Measurements from ENCODE around the gene GTF2F2. TPM values are rescaled to one million over a fixed set of nuclear protein-coding genes. Genes with fewer than 3 reads are reported as not detected.

Gene GTF2F2
- total and polyA plus RNA-seq, 2 donors (not counting 3 experiments of a cell fraction or from before 2014, with no cell fraction given) = 7.5 to 23.6 TPM

DNA sequence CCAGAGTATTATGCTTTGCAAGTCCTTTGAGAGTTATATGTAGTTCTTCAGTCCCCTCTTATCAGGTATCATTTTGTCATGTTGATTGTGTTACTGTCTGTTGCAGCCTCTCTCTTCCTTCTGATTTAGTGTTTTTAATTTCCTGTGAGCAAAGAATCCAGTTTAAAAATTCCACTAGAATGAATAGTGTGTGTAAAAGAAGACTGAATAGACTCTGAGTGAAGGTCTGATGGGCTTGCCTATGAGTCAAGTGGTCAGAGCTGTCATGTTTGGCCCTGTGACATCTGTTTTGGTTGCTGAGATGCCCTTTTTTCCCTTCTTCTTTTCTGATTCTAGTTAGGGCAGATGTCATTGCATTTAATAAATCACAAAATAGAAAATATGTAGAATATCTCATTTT lies 103.9 kb downstream of the GTF2F2 start:
- Histone ChIP-seq H3K9me1 (replicated peaks; ENCODE audit: control insufficient read depth, extremely low read depth, insufficient read depth, low read length) (no peaks in the 10 kb centered on the region), H3K9ac (replicated peaks; ENCODE audit: extremely low read depth, insufficient read depth, low read length) (no peak overlapping the region), H4K20me1 (replicated peaks; ENCODE audit: control insufficient read depth, extremely low read depth, insufficient read depth, low read length) (no peaks in the 10 kb centered on the region), H3K4me2 (ENCODE audit: insufficient read depth, low read length) (no peak overlapping the region), H3K36me3 (ENCODE audit: control insufficient read depth in 2 of 2, extremely low read depth in 1 of 2, insufficient read depth in 2 of 2, low read length in 2 of 2) (no peaks in the 10 kb centered on the region), H3K27me3 (ENCODE audit: control insufficient read depth in 2 of 2, insufficient read depth in 2 of 2, low read length in 2 of 2) (no peaks in the 10 kb centered on the region), H3K9me3 (replicated peaks; ENCODE audit: control insufficient read depth, insufficient read depth, low read length) (no peaks in the 10 kb centered on the region), H3K4me3 (replicated peaks in 1 of 3; ENCODE audit: insufficient read depth in 1 of 3, low read depth in 1 of 3, low read length in 3 of 3) (no peak overlapping the region), H3K27ac (ENCODE audit: insufficient read depth, low read depth, low read length) (no peak overlapping the region), H3K4me1 (ENCODE audit: control insufficient read depth, extremely low read depth, insufficient read depth, low read length) (peaks cover 13% of the 10 kb centered on the region), H2AFZ (ENCODE audit: low read depth, low read length) (no peak overlapping the region), H3K79me2 (ENCODE audit: control insufficient read depth, insufficient read depth, low read length) (peaks cover 1% of the 10 kb centered on the region)
- FAIRE-seq = no peak
- CTCF ChIA-PET = interaction anchor here (1.4 to 1.7 kb wide), 2 partner anchors 14 to 20 kb away, joined by 3 to 4 read pairs; no protein-coding TSS in a partner anchor
- dilution Hi-C loops (cut with MboI; ENCODE audit: extremely low pct_ligation_motif_present, low sequenced_read_pairs) = no loop called here
- DNase-seq (ENCODE audit: low read depth, low spot score) = no peak
- no peak for TF ChIP-seq JUN (IDR thresholded peaks at IDR 0.05; ENCODE audit: borderline replicate concordance, insufficient read depth, insufficient read length, low read depth)
- TF ChIP-seq MYC (IDR thresholded peaks at IDR 0.05; ENCODE audit: low read depth, low read length) = no peak
- no peak for TF ChIP-seq POLR2AphosphoS5 (IDR thresholded peaks at IDR 0.05; ENCODE audit: insufficient read depth, low read depth, low read length)
- no peak for TF ChIP-seq EZH2 (IDR thresholded peaks at IDR 0.05; ENCODE audit: borderline replicate concordance, low read depth, low read length, severe bottlenecking)
- TF ChIP-seq, protein P1, sequence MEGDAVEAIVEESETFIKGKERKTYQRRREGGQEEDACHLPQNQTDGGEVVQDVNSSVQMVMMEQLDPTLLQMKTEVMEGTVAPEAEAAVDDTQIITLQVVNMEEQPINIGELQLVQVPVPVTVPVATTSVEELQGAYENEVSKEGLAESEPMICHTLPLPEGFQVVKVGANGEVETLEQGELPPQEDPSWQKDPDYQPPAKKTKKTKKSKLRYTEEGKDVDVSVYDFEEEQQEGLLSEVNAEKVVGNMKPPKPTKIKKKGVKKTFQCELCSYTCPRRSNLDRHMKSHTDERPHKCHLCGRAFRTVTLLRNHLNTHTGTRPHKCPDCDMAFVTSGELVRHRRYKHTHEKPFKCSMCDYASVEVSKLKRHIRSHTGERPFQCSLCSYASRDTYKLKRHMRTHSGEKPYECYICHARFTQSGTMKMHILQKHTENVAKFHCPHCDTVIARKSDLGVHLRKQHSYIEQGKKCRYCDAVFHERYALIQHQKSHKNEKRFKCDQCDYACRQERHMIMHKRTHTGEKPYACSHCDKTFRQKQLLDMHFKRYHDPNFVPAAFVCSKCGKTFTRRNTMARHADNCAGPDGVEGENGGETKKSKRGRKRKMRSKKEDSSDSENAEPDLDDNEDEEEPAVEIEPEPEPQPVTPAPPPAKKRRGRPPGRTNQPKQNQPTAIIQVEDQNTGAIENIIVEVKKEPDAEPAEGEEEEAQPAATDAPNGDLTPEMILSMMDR (IDR thresholded peaks at IDR 0.05; ENCODE audit: extremely low read depth in 1 of 2, insufficient read depth in 1 of 2, low read depth in 1 of 2, low read length in 2 of 2) = no peak
- no peak for TF ChIP-seq FOS (IDR thresholded peaks at IDR 0.05; ENCODE audit: borderline replicate concordance, insufficient read depth, low read length)
- TF ChIP-seq POLR2A (IDR thresholded peaks at IDR 0.05; ENCODE audit: low read depth, low read length) = no peak
- TF ChIP-seq GATA2 (IDR thresholded peaks at IDR 0.05; ENCODE audit: insufficient read depth, insufficient read length, low read depth, low read length) = no peak
- TF ChIP-seq, protein P2, sequence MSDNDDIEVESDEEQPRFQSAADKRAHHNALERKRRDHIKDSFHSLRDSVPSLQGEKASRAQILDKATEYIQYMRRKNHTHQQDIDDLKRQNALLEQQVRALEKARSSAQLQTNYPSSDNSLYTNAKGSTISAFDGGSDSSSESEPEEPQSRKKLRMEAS (IDR thresholded peaks at IDR 0.05; ENCODE audit: insufficient read depth, insufficient read length) = no peak
- BruUV-seq (replicated peaks) = no TSS peak
- intact Hi-C loops (cut with micrococcal nuclease) = no loop called here
- POLR2A ChIA-PET = no interaction called here
